ENCODE data around the gene TBC1D22A. TPM values are rescaled to one million over a fixed set of nuclear protein-coding genes. Genes with fewer than 3 reads are reported as not detected.

The TBC1D22A gene
- total RNA-seq, 1 donor from 2014 or later: 24.2 TPM

- peaks cover 20% of the 10 kb centered on the region for H3K79me2 ChIP-seq (ENCODE audit: insufficient read depth, low read length)
- Mint-ChIP-seq H3K4me3 (ENCODE audit: unreplicated experiment) (no peak overlapping the region), H3K27me3 (ENCODE audit: low read depth, unreplicated experiment) (no peaks in the 10 kb centered on the region), H3K4me1 (ENCODE audit: low read depth, unreplicated experiment) (peaks cover 28% of the 10 kb centered on the region), H3K36me3 (ENCODE audit: low read depth, unreplicated experiment) (peaks cover 8% of the 10 kb centered on the region), H3K27ac (ENCODE audit: unreplicated experiment) (no peak overlapping the region), H3K9me3 (ENCODE audit: unreplicated experiment) (no peaks in the 10 kb centered on the region)
- no peak for TF ChIP-seq EZH2 (IDR thresholded peaks at IDR 0.05; ENCODE audit: insufficient read depth, low read length)
- TF ChIP-seq, protein P1, sequence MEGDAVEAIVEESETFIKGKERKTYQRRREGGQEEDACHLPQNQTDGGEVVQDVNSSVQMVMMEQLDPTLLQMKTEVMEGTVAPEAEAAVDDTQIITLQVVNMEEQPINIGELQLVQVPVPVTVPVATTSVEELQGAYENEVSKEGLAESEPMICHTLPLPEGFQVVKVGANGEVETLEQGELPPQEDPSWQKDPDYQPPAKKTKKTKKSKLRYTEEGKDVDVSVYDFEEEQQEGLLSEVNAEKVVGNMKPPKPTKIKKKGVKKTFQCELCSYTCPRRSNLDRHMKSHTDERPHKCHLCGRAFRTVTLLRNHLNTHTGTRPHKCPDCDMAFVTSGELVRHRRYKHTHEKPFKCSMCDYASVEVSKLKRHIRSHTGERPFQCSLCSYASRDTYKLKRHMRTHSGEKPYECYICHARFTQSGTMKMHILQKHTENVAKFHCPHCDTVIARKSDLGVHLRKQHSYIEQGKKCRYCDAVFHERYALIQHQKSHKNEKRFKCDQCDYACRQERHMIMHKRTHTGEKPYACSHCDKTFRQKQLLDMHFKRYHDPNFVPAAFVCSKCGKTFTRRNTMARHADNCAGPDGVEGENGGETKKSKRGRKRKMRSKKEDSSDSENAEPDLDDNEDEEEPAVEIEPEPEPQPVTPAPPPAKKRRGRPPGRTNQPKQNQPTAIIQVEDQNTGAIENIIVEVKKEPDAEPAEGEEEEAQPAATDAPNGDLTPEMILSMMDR (IDR thresholded peaks at IDR 0.05; ENCODE audit: insufficient read depth, low read depth, low read length): no peak
- no peaks in the 10 kb centered on the region for H3K9me3 ChIP-seq (ENCODE audit: insufficient read depth, low read depth, low read length)
- H3K27ac ChIP-seq (ENCODE audit: low read depth, low read length): no peak overlapping the region
- H3K4me3 ChIP-seq (ENCODE audit: insufficient read depth, low read depth, low read length): no peak overlapping the region
- DNase-seq (ENCODE audit: low read depth): no peak
- H3K27me3 ChIP-seq (ENCODE audit: insufficient read depth, low read length): no peaks in the 10 kb centered on the region
- H2AFZ ChIP-seq (ENCODE audit: low read depth, low read length): no peak overlapping the region
- no peaks in the 10 kb centered on the region for H3K36me3 ChIP-seq (ENCODE audit: insufficient read depth, low read length)
- no peak overlapping the region for H3K4me2 ChIP-seq (ENCODE audit: low read length)
- FAIRE-seq: no peak
- no peak overlapping the region for H3K9ac ChIP-seq (ENCODE audit: low read length)
- peaks cover 49% of the 10 kb centered on the region for H4K20me1 ChIP-seq (ENCODE audit: insufficient read depth, low read length)
- H3K4me1 ChIP-seq (ENCODE audit: insufficient read depth, low read length): peaks cover 25% of the 10 kb centered on the region
Observed at GRCh38 chr22:46812788-46813187, 50.3 kb downstream of the TBC1D22A start.

DNA sequence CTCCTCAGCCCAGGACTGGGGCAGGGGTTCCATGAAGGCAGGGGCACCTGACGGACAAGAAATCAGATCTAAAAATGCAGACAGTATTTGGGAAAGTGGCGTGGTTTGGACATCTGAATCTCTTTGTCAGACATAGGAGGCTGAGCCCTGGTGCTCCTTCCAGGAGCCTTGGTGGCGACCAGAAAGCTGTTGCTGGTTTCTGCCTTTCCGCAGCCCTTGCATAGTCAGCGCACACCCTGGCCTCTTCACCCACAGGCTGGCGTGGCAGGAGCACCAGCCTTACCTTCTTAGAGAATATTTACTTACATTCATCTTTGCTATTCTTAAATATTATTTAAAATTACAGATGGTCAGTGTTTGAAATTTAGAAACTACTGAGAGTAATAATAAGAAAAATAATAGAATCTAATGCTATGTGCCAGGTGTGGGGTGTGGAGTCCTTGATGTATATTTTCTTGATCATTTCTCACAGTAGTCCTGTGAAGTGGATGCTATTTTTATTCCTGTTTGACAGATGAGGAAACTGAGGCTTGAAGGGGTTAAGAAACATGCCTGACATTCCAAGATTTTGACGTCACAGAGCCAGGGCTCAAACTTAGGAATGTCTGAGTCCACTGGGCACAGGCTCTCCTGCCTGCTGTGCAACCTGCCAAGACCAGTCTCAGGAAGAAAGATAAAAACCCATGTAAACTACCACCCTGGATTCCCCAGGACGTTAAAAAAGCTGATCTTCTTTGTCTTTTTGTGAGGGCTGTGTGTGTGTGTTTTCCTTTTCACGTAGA is 51.6 kb downstream of the TBC1D22A start:
- Histone ChIP-seq H3K9ac (ENCODE audit: low read length) (no peak overlapping the region), H3K9me3 (ENCODE audit: insufficient read depth, low read depth, low read length) (no peaks in the 10 kb centered on the region), H3K4me3 (ENCODE audit: insufficient read depth, low read depth, low read length) (no peak overlapping the region), H3K4me2 (ENCODE audit: low read length) (peak overlapping the region; percentile 24), H2AFZ (ENCODE audit: low read depth, low read length) (no peak overlapping the region), H3K79me2 (ENCODE audit: insufficient read depth, low read length) (peaks cover 24% of the 10 kb centered on the region), H3K36me3 (ENCODE audit: insufficient read depth, low read length) (no peaks in the 10 kb centered on the region), H4K20me1 (ENCODE audit: insufficient read depth, low read length) (peaks cover 46% of the 10 kb centered on the region), H3K27me3 (ENCODE audit: insufficient read depth, low read length) (no peaks in the 10 kb centered on the region), H3K4me1 (ENCODE audit: insufficient read depth, low read length) (peaks cover 25% of the 10 kb centered on the region), H3K27ac (ENCODE audit: low read depth, low read length) (peak overlapping the region; percentile 32)
- no peaks in the 10 kb centered on the region for H3K27me3 Mint-ChIP-seq (ENCODE audit: low read depth, unreplicated experiment)
- H3K4me3 Mint-ChIP-seq (ENCODE audit: unreplicated experiment): no peak overlapping the region
- peaks cover 8% of the 10 kb centered on the region for H3K36me3 Mint-ChIP-seq (ENCODE audit: low read depth, unreplicated experiment)
- no peak for FAIRE-seq
- peak overlapping the region; percentile 62 for H3K27ac Mint-ChIP-seq (ENCODE audit: unreplicated experiment)
- peak; percentile 81 for DNase-seq (ENCODE audit: low read depth)
- TF ChIP-seq, protein P1 (IDR thresholded peaks at IDR 0.05; ENCODE audit: insufficient read depth, low read depth, low read length): no peak
- TF ChIP-seq EZH2 (IDR thresholded peaks at IDR 0.05; ENCODE audit: insufficient read depth, low read length): no peak
- H3K9me3 Mint-ChIP-seq (ENCODE audit: unreplicated experiment): no peaks in the 10 kb centered on the region
- H3K4me1 Mint-ChIP-seq (ENCODE audit: low read depth, unreplicated experiment): peaks cover 28% of the 10 kb centered on the region

GRCh38 chr22:46815132-46815531 is 52.7 kb downstream of the TBC1D22A start:
- peaks cover 41% of the 10 kb centered on the region for H4K20me1 ChIP-seq (ENCODE audit: insufficient read depth, low read length)
- H3K27ac ChIP-seq (ENCODE audit: low read depth, low read length): no peak overlapping the region
- H3K9me3 ChIP-seq (ENCODE audit: insufficient read depth, low read depth, low read length): no peaks in the 10 kb centered on the region
- Mint-ChIP-seq H3K4me1 (ENCODE audit: low read depth, unreplicated experiment) (peaks cover 28% of the 10 kb centered on the region), H3K9me3 (ENCODE audit: unreplicated experiment) (no peaks in the 10 kb centered on the region), H3K36me3 (ENCODE audit: low read depth, unreplicated experiment) (peaks cover 8% of the 10 kb centered on the region), H3K27ac (ENCODE audit: unreplicated experiment) (peak overlapping the region; percentile 77), H3K4me3 (ENCODE audit: unreplicated experiment) (no peak overlapping the region), H3K27me3 (ENCODE audit: low read depth, unreplicated experiment) (no peaks in the 10 kb centered on the region)
- no peak for FAIRE-seq
- no peak overlapping the region for H3K9ac ChIP-seq (ENCODE audit: low read length)
- DNase-seq (ENCODE audit: low read depth): no peak
- TF ChIP-seq, protein P1 (IDR thresholded peaks at IDR 0.05; ENCODE audit: insufficient read depth, low read depth, low read length): no peak
- no peak for TF ChIP-seq EZH2 (IDR thresholded peaks at IDR 0.05; ENCODE audit: insufficient read depth, low read length)
- H2AFZ ChIP-seq (ENCODE audit: low read depth, low read length): no peak overlapping the region
- no peaks in the 10 kb centered on the region for H3K27me3 ChIP-seq (ENCODE audit: insufficient read depth, low read length)
- H3K4me1 ChIP-seq (ENCODE audit: insufficient read depth, low read length): peaks cover 25% of the 10 kb centered on the region
- no peaks in the 10 kb centered on the region for H3K36me3 ChIP-seq (ENCODE audit: insufficient read depth, low read length)
- H3K4me2 ChIP-seq (ENCODE audit: low read length): no peak overlapping the region
- H3K4me3 ChIP-seq (ENCODE audit: insufficient read depth, low read depth, low read length): no peak overlapping the region
- peaks cover 28% of the 10 kb centered on the region for H3K79me2 ChIP-seq (ENCODE audit: insufficient read depth, low read length)

All from astrocyte (in vitro differentiated cells and primary cell).